Mucosa of rectum (tissue), 2 donors: ENCODE data around the gene PPP4C.
"Not testable (repeated sequence)": the region's sequence is repeated elsewhere in the genome, so short reads cannot be mapped to it uniquely, and the experiment has no call there.

Experiments used
- H3K27ac ChIP-seq, 2 donors: one replicate each; pipeline ENCODE4 v1.7.0; 2013; ENCODE audit warnings: inconsistent platforms in 2 of 2, low read depth in 2 of 2, low read length in 2 of 2
- H3K27me3 ChIP-seq, 2 donors: one replicate each; pipeline ENCODE4 v1.7.0; 2013; ENCODE audit warnings: low read length in 2 of 2; ENCODE audit not compliant: control insufficient read depth in 2 of 2, insufficient read depth in 2 of 2
- H3K36me3 ChIP-seq, 2 donors: one replicate each; pipeline ENCODE4 v1.7.0; 2013; ENCODE audit warnings: low read length in 2 of 2; ENCODE audit not compliant: control insufficient read depth in 2 of 2, insufficient read depth in 2 of 2
- H3K4me1 ChIP-seq, 2 donors: one replicate each; pipeline ENCODE4 v1.7.0; 2013; ENCODE audit warnings: low read length in 2 of 2, mild to moderate bottlenecking in 1 of 2; ENCODE audit not compliant: control insufficient read depth in 2 of 2, insufficient read depth in 2 of 2
- H3K4me3 ChIP-seq, 2 donors: one replicate each; pipeline ENCODE4 v1.7.0; 2013; ENCODE audit warnings: low read length in 2 of 2
- H3K9ac ChIP-seq, 2 donors: one replicate each; pipeline ENCODE4 v1.7.0; 2013; ENCODE audit warnings: low read length in 2 of 2, low read depth in 1 of 2, mild to moderate bottlenecking in 1 of 2
- H3K9me3 ChIP-seq, 2 donors: one replicate each; pipeline ENCODE4 v1.7.0; 2013; ENCODE audit warnings: low read length in 2 of 2; ENCODE audit not compliant: control insufficient read depth in 2 of 2
- donor health status: healthy.
- donor health status: Normal muscosa, but diverticular disease.

Gene PPP4C

DNA sequence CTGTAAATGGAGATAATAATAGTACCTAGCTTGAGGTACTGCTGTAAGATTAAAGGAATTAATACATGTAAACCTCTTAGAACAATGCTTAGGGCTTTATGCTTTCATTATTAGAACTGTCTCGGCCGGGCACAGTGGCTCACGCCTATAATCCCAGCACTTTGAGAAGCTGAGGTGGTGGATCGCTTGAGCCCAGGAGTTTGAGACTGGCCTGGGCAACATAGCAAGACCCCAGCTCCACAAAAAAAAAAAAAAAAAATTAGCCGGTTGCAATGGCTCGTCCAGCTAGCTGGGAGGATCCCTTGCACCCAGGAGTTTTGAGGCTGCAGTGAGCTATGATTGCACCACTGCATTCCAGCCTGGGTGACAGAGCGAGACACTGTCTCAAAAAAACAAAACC lies 39.0 kb downstream of the PPP4C start:
- Histone ChIP-seq H3K36me3 (peaks cover 45 to 50% of the 10 kb centered on the region in 2 donors), H3K27ac (peak overlapping the region; percentile 86 to 90), H3K4me1 (peaks cover 57 to 64% of the 10 kb centered on the region in 2 donors), H3K9ac (peak overlapping the region; percentile 41 to 42)
- not testable (repeated sequence) for H3K9me3 ChIP-seq, H3K4me3 ChIP-seq, H3K27me3 ChIP-seq

DNA sequence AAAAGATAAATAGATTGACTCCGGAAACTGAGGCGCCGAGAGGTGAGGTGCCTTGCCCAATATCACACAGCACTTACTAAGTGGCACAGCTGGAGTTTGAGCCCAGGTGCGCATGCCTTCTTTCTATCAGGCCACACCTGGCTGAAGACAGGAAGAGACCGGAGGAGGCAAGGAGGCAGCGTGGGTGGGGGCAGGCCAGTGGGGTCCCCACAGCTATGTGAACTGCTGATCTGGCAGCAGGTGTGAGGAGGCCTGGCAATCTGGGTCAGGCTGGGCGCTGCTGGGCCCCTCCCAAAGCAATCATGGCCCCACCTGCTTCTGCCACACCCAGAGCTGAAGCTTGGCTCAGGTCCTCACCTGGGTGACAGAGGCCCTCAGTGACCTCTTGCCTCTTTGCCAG lies 39.4 kb downstream of the PPP4C start:
- peak overlapping the region; percentile 41 to 42 for H3K9ac ChIP-seq
- no peak overlapping the region for H3K4me3 ChIP-seq
- H3K27ac ChIP-seq, result peak overlapping the region; percentile 86 to 90
- peaks cover 44 to 50% of the 10 kb centered on the region in 2 donors for H3K36me3 ChIP-seq
- peaks cover 57 to 68% of the 10 kb centered on the region in 2 donors for H3K4me1 ChIP-seq
- H3K9me3 ChIP-seq, result no peaks in the 10 kb centered on the region
- no peaks in the 10 kb centered on the region for H3K27me3 ChIP-seq

- H3K36me3 ChIP-seq, result peaks cover 36 to 43% of the 10 kb centered on the region in 2 donors
- peak overlapping the region; percentile 86 to 90 for H3K27ac ChIP-seq
- no peaks in the 10 kb centered on the region for H3K9me3 ChIP-seq
- no peak overlapping the region for H3K4me3 ChIP-seq
- peaks cover 67 to 78% of the 10 kb centered on the region in 2 donors for H3K4me1 ChIP-seq
- H3K9ac ChIP-seq, result peak overlapping the region in 1 of 2 donors; percentile 13
- H3K27me3 ChIP-seq, result no peaks in the 10 kb centered on the region
Observed at GRCh38 chr16:30116291-30117207, 40.8 kb downstream of the PPP4C start.

GRCh38 chr16:30117768-30118167 lies 42.0 kb downstream of the PPP4C start:
- H3K27ac ChIP-seq, result peak overlapping the region in 1 of 2 donors; percentile 86
- no peak overlapping the region for H3K9ac ChIP-seq
- H3K4me1 ChIP-seq, result peaks cover 71 to 87% of the 10 kb centered on the region in 2 donors
- no peaks in the 10 kb centered on the region for H3K9me3 ChIP-seq
- H3K4me3 ChIP-seq, result no peak overlapping the region
- no peaks in the 10 kb centered on the region for H3K27me3 ChIP-seq
- H3K36me3 ChIP-seq, result peaks cover 32 to 38% of the 10 kb centered on the region in 2 donors

DNA sequence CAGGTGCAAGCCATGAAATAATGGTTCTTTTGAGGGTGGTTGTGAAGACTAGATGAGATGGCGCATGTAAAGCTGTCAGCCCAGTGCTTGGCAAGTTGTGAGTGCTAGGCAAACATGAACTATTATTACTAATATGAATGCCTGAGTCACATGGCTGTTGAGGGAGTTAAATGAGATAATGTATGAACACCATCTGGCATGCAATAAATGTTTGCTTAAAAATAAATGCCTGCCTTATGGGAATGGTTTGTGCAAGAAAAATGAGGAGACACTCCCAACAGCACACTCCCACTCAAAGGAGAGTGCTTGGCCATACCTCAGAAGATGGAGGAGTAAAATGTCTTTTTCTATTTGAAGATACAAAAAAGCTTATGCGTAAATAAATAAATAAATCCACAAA lies 43.6 kb downstream of the PPP4C start:
- Histone ChIP-seq H3K36me3 (peaks cover 32% of the 10 kb centered on the region in 2 donors), H3K4me1 (peaks cover 59 to 80% of the 10 kb centered on the region in 2 donors), H3K27ac (peak overlapping the region; percentile 95 to 97), H3K4me3 (no peak overlapping the region), H3K9ac (peak overlapping the region in 1 of 2 donors; percentile 41), H3K27me3 (no peaks in the 10 kb centered on the region), H3K9me3 (no peaks in the 10 kb centered on the region)

DNA sequence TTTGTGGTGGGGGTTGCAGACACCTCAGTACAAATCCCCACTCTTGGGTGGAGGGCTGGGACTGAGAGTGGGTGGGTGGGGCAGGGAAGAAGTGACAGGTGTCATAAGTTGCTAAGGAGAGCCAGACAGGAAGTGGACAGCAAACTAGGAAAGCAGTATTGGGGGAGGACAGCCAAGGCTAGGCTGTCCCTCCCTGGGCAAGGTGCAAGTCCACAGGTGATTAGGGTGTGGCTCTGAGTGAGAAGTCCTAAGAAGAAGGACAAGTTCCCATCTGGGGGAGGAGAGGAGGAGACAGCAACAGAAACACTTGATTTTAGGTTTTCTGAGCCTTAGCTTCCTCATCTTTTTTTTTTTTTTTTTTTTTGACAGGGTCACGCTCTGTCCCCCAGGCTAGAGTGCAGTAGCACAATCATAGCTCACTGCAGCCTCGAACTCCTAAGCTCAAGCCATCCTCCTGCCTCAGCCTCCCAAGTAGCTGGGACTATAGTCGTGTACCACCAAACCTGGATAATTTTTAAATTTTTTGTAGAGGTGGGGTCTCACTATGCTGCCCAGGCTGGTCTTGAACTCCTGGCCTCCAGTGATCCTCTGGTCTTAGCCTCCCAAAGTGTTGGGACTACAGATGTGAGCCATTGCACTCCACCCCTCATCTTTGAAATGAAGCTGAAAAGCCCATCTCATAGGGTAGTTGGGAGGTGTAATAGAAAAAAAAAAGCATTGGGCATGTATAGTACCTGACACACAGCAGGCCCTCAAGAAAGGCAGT lies 44.7 kb downstream of the PPP4C start:
- Histone ChIP-seq H3K4me1 (peaks cover 51 to 71% of the 10 kb centered on the region in 2 donors), H3K9ac (peak overlapping the region; percentile 47 to 58), H3K36me3 (peaks cover 30 to 32% of the 10 kb centered on the region in 2 donors), H3K9me3 (no peaks in the 10 kb centered on the region), H3K27me3 (no peaks in the 10 kb centered on the region), H3K4me3 (peak overlapping the region; percentile 7 to 26), H3K27ac (peak overlapping the region; percentile 95 to 97)

DNA sequence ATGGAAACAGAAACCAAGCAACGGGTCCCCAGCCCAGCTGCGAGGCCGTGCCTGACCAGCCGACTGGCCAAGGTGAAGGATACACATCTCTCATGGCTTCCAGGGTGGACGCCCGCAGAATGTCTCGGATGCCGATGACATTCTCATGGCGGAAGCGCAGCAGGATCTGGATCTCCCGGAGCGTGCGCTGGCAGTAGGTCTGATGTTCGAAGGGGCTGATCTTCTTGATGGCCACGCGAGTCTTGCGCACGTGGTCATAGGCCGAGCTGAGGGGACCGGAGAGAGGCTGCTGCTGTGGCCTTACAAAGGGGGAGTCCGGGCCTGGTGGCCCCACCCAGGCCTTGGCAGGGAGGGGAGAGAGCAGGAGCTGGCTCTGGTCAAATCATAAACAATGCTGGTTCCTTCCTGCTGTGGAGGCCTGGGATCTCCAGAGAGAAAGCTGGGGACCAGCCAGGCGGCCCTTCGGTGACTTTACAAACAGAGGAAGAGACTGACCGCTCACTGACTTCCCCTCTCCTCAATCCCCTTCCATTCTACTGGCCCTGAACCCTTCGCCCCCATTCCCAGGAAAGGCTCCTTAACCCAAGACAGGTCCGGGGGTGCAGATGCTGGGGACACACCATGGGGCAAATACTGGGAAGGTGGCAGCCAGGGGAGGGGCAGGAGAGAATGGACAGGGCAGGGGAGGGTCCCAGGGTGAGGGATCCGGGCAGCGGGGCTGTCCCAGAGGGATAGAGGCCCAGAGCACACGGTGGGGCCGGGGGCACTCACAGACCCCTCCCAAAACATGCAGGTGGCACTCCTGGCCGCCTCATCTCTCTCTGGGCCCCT lies 46.2 kb downstream of the PPP4C start:
- Histone ChIP-seq H3K27ac (peak overlapping the region; percentile 95 to 97), H3K9me3 (no peaks in the 10 kb centered on the region), H3K27me3 (no peaks in the 10 kb centered on the region), H3K4me3 (peak overlapping the region; percentile 75 to 83), H3K36me3 (peaks cover 22 to 24% of the 10 kb centered on the region in 2 donors), H3K4me1 (peaks cover 40 to 57% of the 10 kb centered on the region in 2 donors), H3K9ac (peak overlapping the region; percentile 95 to 97)

DNA sequence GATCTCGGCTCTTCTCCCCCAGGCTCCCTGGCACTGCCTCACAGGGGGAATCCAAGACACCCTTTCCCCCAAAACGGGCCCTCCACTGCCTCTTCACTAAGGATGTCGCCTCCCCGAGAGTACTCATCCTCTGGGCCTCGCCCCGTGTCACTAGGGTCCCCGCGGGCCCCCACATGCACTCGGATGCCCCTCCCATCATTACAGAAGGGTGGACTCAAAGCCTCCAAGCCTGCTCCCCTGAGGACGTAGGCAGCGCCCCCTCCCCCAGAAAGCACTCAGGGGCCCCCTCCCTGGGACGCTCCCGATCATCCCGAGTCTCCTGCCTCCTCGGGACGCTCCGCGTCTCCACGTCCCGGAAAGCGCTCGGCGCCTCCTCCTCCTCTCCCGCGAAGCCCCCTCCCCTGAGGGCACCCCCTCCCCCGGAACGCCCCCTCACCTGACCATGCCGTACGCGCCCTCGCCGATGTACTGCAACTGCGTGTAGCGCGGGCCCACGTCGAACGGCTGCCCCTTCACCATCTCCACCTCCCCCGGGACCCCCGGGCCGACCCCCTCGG lies 46.9 kb downstream of the PPP4C start:
- peak overlapping the region; percentile 95 to 97 for H3K9ac ChIP-seq
- H3K36me3 ChIP-seq, result peaks cover 16% of the 10 kb centered on the region in 2 donors
- H3K4me3 ChIP-seq, result peak overlapping the region; percentile 75 to 83
- H3K4me1 ChIP-seq, result peaks cover 33 to 50% of the 10 kb centered on the region in 2 donors
- peak overlapping the region; percentile 95 to 97 for H3K27ac ChIP-seq
- no peaks in the 10 kb centered on the region for H3K27me3 ChIP-seq
- no peaks in the 10 kb centered on the region for H3K9me3 ChIP-seq

DNA sequence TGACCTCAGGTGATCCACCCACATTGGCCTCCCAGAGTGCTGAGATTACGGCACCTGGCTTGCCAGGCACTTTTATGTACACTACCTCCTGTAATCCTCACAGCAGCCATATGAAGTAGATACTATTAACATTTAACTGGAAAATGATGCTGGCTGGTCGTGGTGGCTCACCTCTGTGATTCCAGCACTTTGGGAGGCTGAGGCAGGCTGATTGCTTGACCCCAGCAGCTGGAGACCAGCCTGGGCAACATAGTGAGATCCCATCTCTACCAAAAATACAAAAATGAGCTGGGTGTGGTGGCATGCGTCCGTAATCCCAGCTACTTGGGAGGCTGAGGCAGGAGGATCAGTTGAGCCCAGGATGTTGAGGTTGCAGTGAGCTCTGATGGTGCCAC lies 49.2 kb downstream of the PPP4C start:
- H3K27ac ChIP-seq, result no peak overlapping the region
- no peaks in the 10 kb centered on the region for H3K27me3 ChIP-seq
- no peak overlapping the region for H3K9ac ChIP-seq
- no peaks in the 10 kb centered on the region for H3K9me3 ChIP-seq
- H3K4me1 ChIP-seq, result peaks cover 17 to 32% of the 10 kb centered on the region in 2 donors
- no peaks in the 10 kb centered on the region for H3K36me3 ChIP-seq
- no peak overlapping the region for H3K4me3 ChIP-seq
